HEK293 (cell line): ENCODE data around the gene CARD6.
A peak's percentile ranks its signal among the peaks of the same experiment; 100 is the strongest.

ENCODE experiments used
- CTCF ChIA-PET: fragments of 350-600 bp; formaldehyde crosslinking; extraction: SDS; loops from one replicate; lab custom pipeline; 2021; ENCODE audit warnings: antibody characterized with exemption; lab: Yijun Ruan, JAX
- POLR2A ChIA-PET: fragments of 300-600 bp; formaldehyde crosslinking; extraction: SDS; loops from one replicate; lab custom pipeline; 2020; ENCODE audit warnings: antibody characterized with exemption, inconsistent platforms; lab: Yijun Ruan, JAX
- H3K27ac ChIP-seq: fragments of 200-500 bp; sonication (Bioruptor generic); 2 replicates; pipeline ENCODE4 v1.5.1; 2014; ENCODE audit warnings: low read depth, low read length, control low read depth, inconsistent platforms; ENCODE audit errors: extremely low read depth
- H3K36me3 ChIP-seq, 2 experiments: fragments of 200-500 bp in 1 of 2; sonication (Bioruptor generic) in 1 of 2; 1 replicate in 1 of 2; 2 replicates in 1 of 2; pipeline ENCODE4 v1.5.1; 2014 to 2017; ENCODE audit warnings: inconsistent platforms in 2 of 2, low read length in 2 of 2; ENCODE audit not compliant: control insufficient read depth in 2 of 2, insufficient read depth in 1 of 2
- H3K4me1 ChIP-seq: fragments of 200-500 bp; sonication (Bioruptor generic); 2 replicates; pipeline ENCODE4 v1.5.1; 2014; ENCODE audit warnings: mild to moderate bottlenecking, low read length, inconsistent platforms; ENCODE audit not compliant: control insufficient read depth, insufficient read depth
- H3K4me3 ChIP-seq: 2 replicates; pipeline ENCODE4 v1.5.1; 2011; ENCODE audit warnings: low read depth, mild to moderate bottlenecking, control low read depth, low read length, moderate library complexity
- H3K9me3 ChIP-seq: fragments of 200-500 bp; sonication (Bioruptor generic); 2 replicates; pipeline ENCODE4 v1.5.1; 2014; ENCODE audit warnings: low read depth, low read length, inconsistent platforms; ENCODE audit not compliant: control insufficient read depth, insufficient read depth
- ATF2 ChIP-seq: fragments of 450-650 bp; formaldehyde crosslinking; IDR thresholded peaks from 2 replicates; pipeline ENCODE4 v1.5.1; 2016; ENCODE audit warnings: missing biosample characterization, missing genetic modification characterization, low read depth
- GFI1B ChIP-seq: fragments of 450-650 bp; formaldehyde crosslinking; IDR thresholded peaks from 2 replicates; pipeline ENCODE4 v1.5.1; 2016; ENCODE audit warnings: missing biosample characterization, missing genetic modification characterization
- MZF1 ChIP-seq: fragments of 450-650 bp; formaldehyde crosslinking; IDR thresholded peaks from 2 replicates; pipeline ENCODE4 v1.5.1; 2017; ENCODE audit warnings: missing biosample characterization, missing genetic modification characterization, borderline replicate concordance
- REPIN1 ChIP-seq: fragments of 450-650 bp; formaldehyde crosslinking; IDR thresholded peaks from 2 replicates; pipeline ENCODE4 v1.5.1; 2017; ENCODE audit warnings: missing biosample characterization, missing genetic modification characterization, low read depth
- SALL2 ChIP-seq: fragments of 450-650 bp; formaldehyde crosslinking; IDR thresholded peaks from 2 replicates; pipeline ENCODE4 v1.5.0; 2017; ENCODE audit warnings: missing biosample characterization, mild to moderate bottlenecking, missing genetic modification characterization, borderline replicate concordance
- SCRT1 ChIP-seq: fragments of 450-650 bp; formaldehyde crosslinking; IDR thresholded peaks from 2 replicates; pipeline ENCODE4 v1.5.1; 2016; ENCODE audit warnings: missing biosample characterization, missing genetic modification characterization, borderline replicate concordance
- SP7 ChIP-seq: fragments of 450-650 bp; formaldehyde crosslinking; IDR thresholded peaks from 2 replicates; pipeline ENCODE4 v1.5.1; 2016; ENCODE audit warnings: missing biosample characterization, missing genetic modification characterization
- ZBTB17 ChIP-seq: fragments of 450-650 bp; formaldehyde crosslinking; IDR thresholded peaks from 2 replicates; pipeline ENCODE4 v1.5.1; 2016; ENCODE audit warnings: missing biosample characterization, missing genetic modification characterization
- ZBTB7A ChIP-seq: fragments of 450-650 bp; formaldehyde crosslinking; IDR thresholded peaks from 2 replicates; pipeline ENCODE4 v1.5.1; 2016; ENCODE audit warnings: low read depth, missing biosample characterization, missing genetic modification characterization
- ZEB2 ChIP-seq: fragments of 450-650 bp; formaldehyde crosslinking; IDR thresholded peaks from 2 replicates; pipeline ENCODE4 v1.5.1; 2016; ENCODE audit warnings: missing biosample characterization, missing genetic modification characterization
- ZFP69B ChIP-seq: fragments of 450-650 bp; formaldehyde crosslinking; IDR thresholded peaks from 2 replicates; pipeline ENCODE4 v1.5.1; 2016; ENCODE audit warnings: missing biosample characterization, missing genetic modification characterization
- ZNF10 ChIP-seq: fragments of 450-650 bp; formaldehyde crosslinking; IDR thresholded peaks from 2 replicates; pipeline ENCODE4 v1.5.1; 2017; ENCODE audit warnings: missing biosample characterization, missing genetic modification characterization
- ZNF155 ChIP-seq: fragments of 450-650 bp; formaldehyde crosslinking; IDR thresholded peaks from 2 replicates; pipeline ENCODE4 v1.5.1; 2016; ENCODE audit warnings: missing biosample characterization, missing genetic modification characterization
- ZNF19 ChIP-seq: fragments of 450-650 bp; formaldehyde crosslinking; IDR thresholded peaks from 2 replicates; pipeline ENCODE4; 2016; ENCODE audit warnings: missing biosample characterization, missing genetic modification characterization, low read depth
- ZNF202 ChIP-seq: fragments of 450-650 bp; formaldehyde crosslinking; IDR thresholded peaks from 2 replicates; pipeline ENCODE4 v1.5.1; 2016; ENCODE audit warnings: missing biosample characterization, missing genetic modification characterization, borderline replicate concordance
- ZNF280C ChIP-seq: fragments of 450-650 bp; formaldehyde crosslinking; IDR thresholded peaks from 2 replicates; pipeline ENCODE4 v1.5.1; 2016; ENCODE audit warnings: missing biosample characterization, missing genetic modification characterization
- ZNF341 ChIP-seq: fragments of 450-650 bp; formaldehyde crosslinking; IDR thresholded peaks from 2 replicates; pipeline ENCODE4; 2016; ENCODE audit warnings: low read depth, missing biosample characterization, missing genetic modification characterization
- ZNF37A ChIP-seq: fragments of 450-650 bp; IDR thresholded peaks from 2 replicates; pipeline ENCODE4 v1.5.1; 2018; ENCODE audit warnings: missing biosample characterization, missing genetic modification characterization
- ZNF544 ChIP-seq: fragments of 450-650 bp; formaldehyde crosslinking; IDR thresholded peaks from 2 replicates; pipeline ENCODE4 v1.5.0; 2017; ENCODE audit warnings: missing biosample characterization, missing genetic modification characterization
- ZNF660 ChIP-seq: fragments of 450-650 bp; IDR thresholded peaks from 2 replicates; pipeline ENCODE4 v1.5.1; 2018; ENCODE audit warnings: missing biosample characterization, mild to moderate bottlenecking, missing genetic modification characterization
- ZNF785 ChIP-seq: fragments of 450-650 bp; formaldehyde crosslinking; IDR thresholded peaks from 2 replicates; pipeline ENCODE4 v1.5.1; 2016; ENCODE audit warnings: missing biosample characterization, missing genetic modification characterization
- ZSCAN23 ChIP-seq: fragments of 450-650 bp; formaldehyde crosslinking; IDR thresholded peaks from 2 replicates; pipeline ENCODE4 v1.5.1; 2016; ENCODE audit warnings: missing biosample characterization, missing genetic modification characterization
- TF ChIP-seq, protein P1 (sequence below): fragments of 450-650 bp; formaldehyde crosslinking; IDR thresholded peaks from 2 replicates; pipeline ENCODE4 v1.5.1; 2017; ENCODE audit warnings: missing biosample characterization, missing genetic modification characterization

Gene CARD6

DNA sequence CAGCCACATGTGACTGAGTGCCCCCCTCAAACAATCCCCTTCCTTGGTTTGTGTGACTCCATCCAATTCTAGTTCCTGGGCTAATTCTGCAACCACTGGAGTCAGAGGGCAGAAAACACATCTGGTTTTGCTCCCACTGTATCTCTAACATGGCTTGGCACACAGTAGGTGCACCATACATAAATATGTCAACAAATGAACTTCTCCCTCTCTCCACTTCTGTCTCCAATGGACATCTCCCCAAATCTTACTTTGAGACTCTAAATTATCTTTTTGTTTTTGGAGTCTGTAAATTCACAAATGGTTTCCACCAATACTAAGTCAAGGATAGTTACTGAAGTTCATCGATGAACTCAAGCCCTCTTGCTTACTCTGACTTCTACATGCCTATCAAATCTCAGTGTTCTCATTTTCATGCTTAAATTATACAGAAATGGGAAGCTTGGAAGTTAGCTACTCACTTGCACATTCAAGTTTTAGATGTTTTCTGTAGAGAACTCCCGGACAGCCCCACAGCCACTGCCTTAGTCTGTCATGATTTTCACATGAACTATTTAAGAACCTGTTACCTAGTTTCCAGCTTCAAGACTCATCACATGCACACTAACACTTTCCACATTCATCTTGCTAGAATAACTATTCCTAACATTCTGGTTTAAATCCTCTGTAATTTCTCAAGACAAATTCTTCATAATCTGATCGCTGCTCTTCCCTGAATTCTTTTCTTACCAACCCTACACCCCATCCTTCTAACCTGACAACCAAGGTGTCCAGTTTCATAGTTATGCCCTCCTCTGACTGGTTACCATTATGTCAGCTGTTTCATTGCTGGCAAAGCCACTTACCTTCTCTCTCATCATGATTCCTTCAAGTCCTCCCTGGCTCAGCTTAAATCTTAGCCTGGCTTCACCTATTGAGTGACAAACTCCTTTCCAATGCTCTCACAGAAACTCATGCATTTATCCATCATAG, 12.2 kb upstream of the CARD6 start:
- Histone ChIP-seq H3K9me3 (no peaks in the 10 kb centered on the region), H3K36me3 (peaks cover 81 to 88% of the 10 kb centered on the region in 2 experiments), H3K4me1 (no peaks in the 10 kb centered on the region), H3K27ac (no peak overlapping the region), H3K4me3 (no peak overlapping the region)
- ChIA-PET POLR2A (interaction anchor here (1.5 kb wide), 1 partner anchor 25 kb away, joined by 3 read pairs; no protein-coding TSS in a partner anchor), CTCF (interaction anchor here (0.6 to 1.2 kb wide), 2 partner anchors 53 to 369 kb away, joined by 3 to 5 read pairs; no protein-coding TSS in a partner anchor)
- 0 out of 2 replicates have a peak, but pooled peaks have one; percentile 22 for TF ChIP-seq ZNF10 (tag by site-specific recombination)
- TF ChIP-seq ZBTB17, result no peak
- no peak for TF ChIP-seq ZNF280C (tag by site-specific recombination)
- TF ChIP-seq, protein P1, sequence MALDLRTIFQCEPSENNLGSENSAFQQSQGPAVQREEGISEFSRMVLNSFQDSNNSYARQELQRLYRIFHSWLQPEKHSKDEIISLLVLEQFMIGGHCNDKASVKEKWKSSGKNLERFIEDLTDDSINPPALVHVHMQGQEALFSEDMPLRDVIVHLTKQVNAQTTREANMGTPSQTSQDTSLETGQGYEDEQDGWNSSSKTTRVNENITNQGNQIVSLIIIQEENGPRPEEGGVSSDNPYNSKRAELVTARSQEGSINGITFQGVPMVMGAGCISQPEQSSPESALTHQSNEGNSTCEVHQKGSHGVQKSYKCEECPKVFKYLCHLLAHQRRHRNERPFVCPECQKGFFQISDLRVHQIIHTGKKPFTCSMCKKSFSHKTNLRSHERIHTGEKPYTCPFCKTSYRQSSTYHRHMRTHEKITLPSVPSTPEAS (tag by site-specific recombination), result no peak
- 0 out of 2 replicates have a peak, but pooled peaks have one; percentile 46 for TF ChIP-seq ZNF341
- no peak for TF ChIP-seq ZNF785
- TF ChIP-seq ZNF660 (tag by site-specific recombination), result no peak

GRCh38 chr5:40829748-40830533, 11.2 kb upstream of the CARD6 start:
- no peak for TF ChIP-seq SP7 (tag by site-specific recombination)
- no peak for TF ChIP-seq ZEB2
- no peak for TF ChIP-seq MZF1 (tag by site-specific recombination)
- no peak for TF ChIP-seq ZNF155 (tag by site-specific recombination)
- TF ChIP-seq SCRT1 (tag by site-specific recombination), result no peak
- TF ChIP-seq GFI1B (tag by site-specific recombination), result no peak
- TF ChIP-seq ATF2 (tag by site-specific recombination), result no peak
- no peak for TF ChIP-seq ZNF19 (tag by site-specific recombination)
- TF ChIP-seq ZSCAN23 (tag by site-specific recombination), result no peak
- TF ChIP-seq, protein P1 (tag by site-specific recombination), result no peak
- no peak for TF ChIP-seq ZNF280C (tag by site-specific recombination)
- TF ChIP-seq ZNF544, result no peak
- TF ChIP-seq ZNF202 (tag by site-specific recombination), result no peak
- TF ChIP-seq ZBTB7A (tag by site-specific recombination), result no peak
- TF ChIP-seq REPIN1 (tag by site-specific recombination), result no peak
- TF ChIP-seq ZNF37A, result no peak
- TF ChIP-seq ZFP69B (tag by site-specific recombination), result no peak
- TF ChIP-seq SALL2 (tag by site-specific recombination), result no peak
- POLR2A ChIA-PET, result interaction anchor here (0.7 to 1.3 kb wide), 4 partner anchors 10 to 109 kb away, joined by 3 to 4 read pairs (median 3); partner anchors contain the start of gene PRKAA1
- no peaks in the 10 kb centered on the region for H3K4me1 ChIP-seq
- H3K27ac ChIP-seq, result no peak overlapping the region
- no peak overlapping the region for H3K4me3 ChIP-seq
- CTCF ChIA-PET, result interaction anchor here (0.6 to 1.2 kb wide), 2 partner anchors 54 to 369 kb away, joined by 3 to 5 read pairs; no protein-coding TSS in a partner anchor
- peaks cover 81 to 96% of the 10 kb centered on the region in 2 experiments for H3K36me3 ChIP-seq
- no peaks in the 10 kb centered on the region for H3K9me3 ChIP-seq
